ENCODE data around the gene KAT8. TPM values are rescaled to one million over a fixed set of nuclear protein-coding genes. Genes with fewer than 3 reads are reported as not detected.

Gene KAT8
- total and polyA plus RNA-seq, 9 of the 15 experiments (the other 6 are each of a cell fraction or from before 2014, with no cell fraction given): 10.0 to 98.5 (median 76.4) TPM

DNA sequence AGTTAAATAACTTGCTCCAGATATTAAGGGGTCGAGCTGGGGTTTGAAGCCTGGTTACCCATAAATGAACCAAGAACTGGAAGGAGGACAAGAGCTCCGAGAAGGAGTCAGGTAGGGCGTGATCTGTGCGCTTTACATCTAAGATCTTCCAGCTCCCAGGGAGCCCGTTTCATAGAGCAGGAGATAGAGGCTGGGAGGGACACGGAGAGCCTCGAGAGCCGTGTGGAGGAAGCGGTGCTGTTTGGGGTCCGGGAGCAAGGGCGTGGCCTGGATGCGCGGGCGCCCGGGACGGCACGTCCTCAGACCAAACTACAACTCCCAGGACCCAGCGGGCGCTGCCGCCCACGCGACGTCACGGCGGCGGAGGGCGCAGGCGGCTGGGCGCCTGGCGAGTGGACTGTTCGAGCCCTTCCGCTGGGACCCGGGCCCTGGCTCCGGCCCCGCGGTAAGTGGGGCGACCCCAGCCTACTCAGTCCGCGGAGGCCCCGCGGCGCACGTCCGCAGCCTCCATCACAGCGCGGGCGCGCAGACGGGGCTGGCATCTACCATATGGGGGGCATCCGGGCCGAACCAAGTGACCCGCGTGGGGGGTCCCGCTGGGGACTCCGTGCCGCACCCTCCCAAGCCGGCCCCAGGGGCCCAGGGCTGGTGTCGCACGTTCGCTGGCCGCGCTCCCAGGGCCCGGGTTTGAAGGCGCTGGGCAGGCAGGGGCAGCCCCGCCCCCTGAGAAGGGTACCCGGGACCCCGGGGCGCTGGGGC, 9.2 kb upstream of the KAT8 start, which contains the start of gene BCKDK (continued):
- TF ChIP-seq PRMT5 (CRISPR knock-in tag; IDR thresholded peaks at IDR 0.05) (no peak), CUX1 (CRISPR knock-in tag; IDR thresholded peaks at IDR 0.05) (no peak), SREBF1 (IDR thresholded peaks at IDR 0.05; ENCODE audit: borderline replicate concordance, low read depth, low read length) (no peak), FOS (IDR thresholded peaks at IDR 0.05; ENCODE audit: extremely low read depth, insufficient read length) (no peak), HNRNPK (IDR thresholded peaks at IDR 0.05; ENCODE audit: low read depth, low read length, poor library complexity, severe bottlenecking) (no peak), ZBTB40 (IDR thresholded peaks at IDR 0.05) (peak; percentile 21; the same call in 1 of the 2 replicates), ZBTB40 (CRISPR knock-in tag; IDR thresholded peaks at IDR 0.05) (no peak), ZBTB7A (IDR thresholded peaks at IDR 0.05; ENCODE audit: borderline replicate concordance, control insufficient read depth, low read depth, low read length) (peak; percentile 41; the same call in 1 of the 2 replicates)
- TF ChIP-seq, protein P1, sequence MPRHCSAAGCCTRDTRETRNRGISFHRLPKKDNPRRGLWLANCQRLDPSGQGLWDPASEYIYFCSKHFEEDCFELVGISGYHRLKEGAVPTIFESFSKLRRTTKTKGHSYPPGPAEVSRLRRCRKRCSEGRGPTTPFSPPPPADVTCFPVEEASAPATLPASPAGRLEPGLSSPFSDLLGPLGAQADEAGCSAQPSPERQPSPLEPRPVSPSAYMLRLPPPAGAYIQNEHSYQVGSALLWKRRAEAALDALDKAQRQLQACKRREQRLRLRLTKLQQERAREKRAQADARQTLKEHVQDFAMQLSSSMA (CRISPR knock-in tag; IDR thresholded peaks at IDR 0.05): peak; percentile 66; the same call in 1 of the 2 replicates
- TF ChIP-seq, protein P2, sequence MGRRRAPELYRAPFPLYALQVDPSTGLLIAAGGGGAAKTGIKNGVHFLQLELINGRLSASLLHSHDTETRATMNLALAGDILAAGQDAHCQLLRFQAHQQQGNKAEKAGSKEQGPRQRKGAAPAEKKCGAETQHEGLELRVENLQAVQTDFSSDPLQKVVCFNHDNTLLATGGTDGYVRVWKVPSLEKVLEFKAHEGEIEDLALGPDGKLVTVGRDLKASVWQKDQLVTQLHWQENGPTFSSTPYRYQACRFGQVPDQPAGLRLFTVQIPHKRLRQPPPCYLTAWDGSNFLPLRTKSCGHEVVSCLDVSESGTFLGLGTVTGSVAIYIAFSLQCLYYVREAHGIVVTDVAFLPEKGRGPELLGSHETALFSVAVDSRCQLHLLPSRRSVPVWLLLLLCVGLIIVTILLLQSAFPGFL (CRISPR knock-in tag; IDR thresholded peaks at IDR 0.05): no peak
